Brain microvascular endothelial cell (primary cell): ENCODE data around the gene USP43.

Experiments used
- DNase-seq: peaks from one replicate; pipeline ENCODE4 v3.0.0-alpha.2; 2020
- H3K27ac ChIP-seq: fragments of 250-450 bp; sonication (Bioruptor Pico); 2 replicates; pipeline ENCODE4 v1.5.1; 2020; ENCODE audit warnings: mild to moderate bottlenecking, moderate library complexity
- H3K27me3 ChIP-seq: fragments of 250-450 bp; sonication (Bioruptor Pico); replicated peaks from 2 replicates; pipeline ENCODE4 v1.5.1; 2020; ENCODE audit warnings: mild to moderate bottlenecking
- H3K36me3 ChIP-seq: fragments of 250-450 bp; sonication (Bioruptor Pico); replicated peaks from 2 replicates; pipeline ENCODE4 v1.5.1; 2020; ENCODE audit warnings: mild to moderate bottlenecking
- H3K4me3 ChIP-seq: 2 replicates; pipeline ENCODE4 v1.5.1; 2011; ENCODE audit warnings: low read depth, mild to moderate bottlenecking, control low read depth, low read length, moderate library complexity
- in situ Hi-C: cut with HindIII; loops from 2 replicates; pipeline ENCODE4 v1.10.0; 2017; ENCODE audit warnings: low sequenced_read_pairs, low pct_ligation_motif_present
- TF ChIP-seq, protein P1 (sequence below): IDR thresholded peaks from 2 replicates; pipeline ENCODE4 v1.5.1; 2011; ENCODE audit warnings: low read depth, mild to moderate bottlenecking, moderate library complexity, low read length, control low read depth, inconsistent platforms; ENCODE audit errors: missing control alignments

USP43 gene

DNA sequence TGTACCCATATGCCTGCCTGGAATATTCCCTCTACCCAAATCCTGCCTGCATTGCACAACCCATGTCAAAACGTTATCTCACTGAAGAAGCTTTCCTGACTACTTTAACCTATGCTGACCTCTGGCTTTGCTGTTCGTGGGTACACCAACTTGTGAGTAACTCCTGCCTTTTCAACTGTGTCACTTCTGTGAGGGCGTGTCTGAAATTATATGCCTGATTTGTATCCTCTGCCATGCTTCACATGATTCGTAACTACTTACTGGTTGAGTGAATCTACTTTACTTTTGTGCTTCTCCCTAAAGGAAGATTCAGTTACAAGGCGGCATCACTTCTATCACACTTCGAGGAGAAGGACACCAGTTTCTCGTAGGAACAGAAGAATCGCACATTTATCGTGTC lies 33.3 kb upstream of the USP43 start:
- DNase-seq = no peak
- in situ Hi-C loops = no loop called here
- H3K27ac ChIP-seq = no peak overlapping the region
- TF ChIP-seq, protein P1, sequence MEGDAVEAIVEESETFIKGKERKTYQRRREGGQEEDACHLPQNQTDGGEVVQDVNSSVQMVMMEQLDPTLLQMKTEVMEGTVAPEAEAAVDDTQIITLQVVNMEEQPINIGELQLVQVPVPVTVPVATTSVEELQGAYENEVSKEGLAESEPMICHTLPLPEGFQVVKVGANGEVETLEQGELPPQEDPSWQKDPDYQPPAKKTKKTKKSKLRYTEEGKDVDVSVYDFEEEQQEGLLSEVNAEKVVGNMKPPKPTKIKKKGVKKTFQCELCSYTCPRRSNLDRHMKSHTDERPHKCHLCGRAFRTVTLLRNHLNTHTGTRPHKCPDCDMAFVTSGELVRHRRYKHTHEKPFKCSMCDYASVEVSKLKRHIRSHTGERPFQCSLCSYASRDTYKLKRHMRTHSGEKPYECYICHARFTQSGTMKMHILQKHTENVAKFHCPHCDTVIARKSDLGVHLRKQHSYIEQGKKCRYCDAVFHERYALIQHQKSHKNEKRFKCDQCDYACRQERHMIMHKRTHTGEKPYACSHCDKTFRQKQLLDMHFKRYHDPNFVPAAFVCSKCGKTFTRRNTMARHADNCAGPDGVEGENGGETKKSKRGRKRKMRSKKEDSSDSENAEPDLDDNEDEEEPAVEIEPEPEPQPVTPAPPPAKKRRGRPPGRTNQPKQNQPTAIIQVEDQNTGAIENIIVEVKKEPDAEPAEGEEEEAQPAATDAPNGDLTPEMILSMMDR = no peak
- H3K27me3 ChIP-seq = no peaks in the 10 kb centered on the region
- H3K36me3 ChIP-seq = no peaks in the 10 kb centered on the region
- no peak overlapping the region for H3K4me3 ChIP-seq

DNA sequence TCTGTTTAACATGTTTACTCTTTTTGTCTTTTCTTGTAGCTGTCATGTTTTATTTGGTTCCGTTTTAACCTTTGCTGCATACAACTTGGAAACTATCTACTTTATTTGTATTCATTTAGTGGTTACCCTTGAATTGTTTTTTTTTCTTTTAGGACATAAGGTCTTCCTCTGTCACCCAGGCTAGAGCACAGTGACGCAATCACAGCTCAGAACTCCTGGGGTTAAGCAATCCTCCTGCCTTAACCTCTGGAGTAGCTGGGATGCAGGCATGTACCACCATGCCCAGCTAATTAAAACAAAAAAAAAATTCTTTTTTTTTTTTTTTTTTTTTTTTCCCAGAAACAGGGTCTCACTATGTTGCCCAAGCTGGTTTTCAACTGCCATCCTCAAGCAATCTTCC lies 29.8 kb upstream of the USP43 start:
- H3K27me3 ChIP-seq = no peaks in the 10 kb centered on the region
- in situ Hi-C loops = no loop called here
- H3K4me3 ChIP-seq = no peak overlapping the region
- H3K27ac ChIP-seq = no peak overlapping the region
- TF ChIP-seq, protein P1 = no peak
- no peaks in the 10 kb centered on the region for H3K36me3 ChIP-seq
- DNase-seq = no peak

DNA sequence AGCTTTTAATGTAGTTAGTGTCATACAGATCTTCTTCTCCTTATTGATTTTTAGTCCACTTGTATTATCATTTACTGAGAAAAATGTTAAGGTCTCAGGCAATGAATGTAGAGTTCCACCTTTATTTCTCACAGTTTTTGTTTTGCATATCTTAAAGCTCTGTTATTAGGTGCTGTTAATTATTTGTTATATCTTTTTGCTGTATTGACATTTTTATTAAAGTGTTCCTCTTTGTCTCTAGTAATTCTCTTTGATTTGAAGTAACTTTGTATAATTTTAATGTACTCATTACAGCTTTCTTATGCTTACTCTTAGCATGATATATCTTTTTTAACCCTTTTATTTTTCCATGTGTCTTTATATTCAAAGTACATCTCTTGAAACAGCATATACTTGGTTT lies 22.4 kb upstream of the USP43 start:
- no peak for DNase-seq
- Histone ChIP-seq H3K27ac (no peak overlapping the region), H3K36me3 (no peaks in the 10 kb centered on the region), H3K4me3 (no peak overlapping the region), H3K27me3 (no peaks in the 10 kb centered on the region)
- TF ChIP-seq, protein P1 = no peak
- in situ Hi-C loops = no loop called here

DNA sequence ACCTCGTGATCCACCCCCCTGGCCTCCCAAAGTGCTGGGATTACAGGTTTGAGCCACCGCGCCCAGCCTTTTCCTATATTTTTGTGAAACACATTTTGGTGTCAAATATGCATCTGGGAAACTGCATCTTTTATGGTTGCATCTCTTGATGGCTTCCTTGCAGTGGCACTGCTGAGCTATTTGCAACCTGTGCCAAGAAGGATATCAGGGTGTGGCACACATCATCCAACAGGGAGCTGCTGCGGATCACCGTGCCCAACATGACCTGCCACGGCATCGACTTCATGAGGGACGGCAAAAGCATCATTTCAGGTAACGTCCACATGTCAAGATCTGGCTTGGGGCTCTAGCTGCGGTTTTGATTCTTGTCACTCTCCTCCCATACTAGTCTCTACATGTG lies 16.8 kb upstream of the USP43 start:
- no peak for DNase-seq
- H3K4me3 ChIP-seq = no peak overlapping the region
- H3K36me3 ChIP-seq = no peaks in the 10 kb centered on the region
- no peaks in the 10 kb centered on the region for H3K27me3 ChIP-seq
- in situ Hi-C loops = no loop called here
- TF ChIP-seq, protein P1 = no peak
- H3K27ac ChIP-seq = no peak overlapping the region

DNA sequence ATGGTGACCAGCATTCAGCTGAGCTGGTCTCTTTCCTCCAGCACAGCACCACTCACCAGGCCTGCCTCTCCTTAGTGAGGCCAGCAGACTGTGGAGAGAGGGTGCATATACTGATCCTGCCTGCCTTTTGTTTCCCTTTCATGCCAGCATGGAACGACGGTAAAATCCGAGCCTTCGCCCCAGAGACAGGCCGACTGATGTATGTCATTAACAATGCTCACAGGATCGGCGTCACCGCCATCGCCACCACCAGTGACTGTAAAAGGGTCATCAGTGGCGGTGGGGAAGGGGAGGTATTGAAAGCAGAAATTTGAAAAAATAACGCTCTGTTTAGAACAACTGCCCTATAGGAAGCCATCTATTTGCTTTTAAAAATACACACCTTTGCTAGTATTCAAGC lies 12.6 kb upstream of the USP43 start:
- Histone ChIP-seq H3K27me3 (no peaks in the 10 kb centered on the region), H3K4me3 (no peak overlapping the region), H3K27ac (no peak overlapping the region), H3K36me3 (no peaks in the 10 kb centered on the region)
- DNase-seq = no peak
- in situ Hi-C loops = no loop called here
- TF ChIP-seq, protein P1 = no peak

DNA sequence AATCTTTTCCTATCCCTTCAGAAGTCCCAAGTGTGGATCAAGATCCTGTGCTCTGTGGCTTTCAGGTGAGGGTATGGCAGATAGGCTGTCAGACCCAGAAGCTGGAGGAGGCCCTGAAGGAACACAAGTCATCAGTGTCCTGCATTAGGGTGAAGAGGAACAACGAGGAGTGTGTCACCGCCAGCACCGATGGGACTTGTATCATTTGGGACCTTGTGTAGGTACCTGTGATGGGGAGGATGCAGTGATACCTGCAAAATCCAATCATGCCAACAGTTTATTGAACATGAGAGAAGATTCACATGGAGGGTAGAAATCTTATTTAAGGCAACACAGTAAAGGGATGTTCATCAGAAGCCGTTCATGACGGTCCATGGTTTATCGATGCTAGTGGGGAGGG lies 10.0 kb upstream of the USP43 start:
- TF ChIP-seq, protein P1 = no peak

More for the DNA sequence above, 10.0 kb upstream of the USP43 start:
- DNase-seq = no peak
- in situ Hi-C loops = no loop called here
- Histone ChIP-seq H3K36me3 (no peaks in the 10 kb centered on the region), H3K27ac (no peak overlapping the region), H3K27me3 (no peaks in the 10 kb centered on the region), H3K4me3 (no peak overlapping the region)
